ENCODE data around the gene PRDM15.

- TF ChIP-seq TAF1 (IDR thresholded peaks at IDR 0.05; ENCODE audit: low read depth, low read length) (no peak), POLR2A (IDR thresholded peaks at IDR 0.05; ENCODE audit: low read depth, low read length) (no peak), POU2F2 (IDR thresholded peaks at IDR 0.05; ENCODE audit: low read depth, low read length) (no peak), POLR2AphosphoS5 (IDR thresholded peaks at IDR 0.05; ENCODE audit: low read depth, low read length) (no peak), SPI1 (IDR thresholded peaks at IDR 0.05; ENCODE audit: low read depth, low read length) (no peak)
Observed at GRCh38 chr21:41769933-41770332, 109.2 kb downstream of the PRDM15 start.

Measured in GM12891 (cell line).